K562 (cell line): ENCODE results near the gene MOK. TPM values are rescaled to one million over a fixed set of nuclear protein-coding genes. Genes with fewer than 3 reads are reported as not detected.

Experiments
- ATAC-seq: fragments of 200-7000 bp; cut with Tn5 transposase; 3 replicates; pipeline ENCODE4 v1.9.1; 2020; ENCODE audit warnings: moderate library complexity
- BruUV-seq: library from RNA; stranded (reverse); fragments of 400-500 nt; replicated peaks from 2 replicates; lab custom pipeline; 2021; lab: Mats Ljungman, UMichigan
- CTCF ChIA-PET: fragments of 300-600 bp; formaldehyde crosslinking; extraction: SDS; loops from one replicate; lab custom pipeline; 2021; ENCODE audit warnings: low intra/inter-chr PET ratio; lab: Yijun Ruan, JAX
- POLR2A ChIA-PET: fragments of 300-600, 350-650 bp; sonication (Branson Sonifier 250); formaldehyde crosslinking; extraction: SDS; loops from one replicate; lab custom pipeline; 2021; ENCODE audit warnings: antibody characterized with exemption, inconsistent platforms; lab: Yijun Ruan, JAX
- DNase-seq, 4 experiments: peaks; one replicate each; pipeline versions ENCODE4 v3.0.0 to v3.0.0-alpha.2; 2011 to 2018; ENCODE audit warnings: low spot score in 3 of 4, mixed read lengths in 3 of 4; ENCODE audit errors: extremely low read depth in 1 of 4
- FAIRE-seq: peaks from 2 replicates; lab custom pipeline; 2011; peaks lifted over from hg19 to GRCh38; lab: Jason Lieb, UNC
- H2AFZ ChIP-seq: 2 replicates; pipeline ENCODE4 v1.6.0; 2011; ENCODE audit warnings: low read depth, low read length, control low read depth, inconsistent platforms
- H3K27ac ChIP-seq: fragments of 200-600 bp; 3 replicates; pipeline ENCODE4 v1.8.0; 2011; ENCODE audit warnings: low read depth, mild to moderate bottlenecking, control low read depth, inconsistent platforms, low read length, moderate library complexity, mixed read lengths; ENCODE audit errors: extremely low read depth
- H3K27me3 ChIP-seq, 2 experiments: fragments of 300-600 bp in 1 of 2; 2 replicates in 1 of 2; 3 replicates in 1 of 2; pipeline versions ENCODE4 v1.6.0 to v1.8.0; 2011; ENCODE audit warnings: inconsistent platforms in 2 of 2, low read length in 2 of 2, mild to moderate bottlenecking in 1 of 2, mixed read lengths in 1 of 2, moderate library complexity in 1 of 2; ENCODE audit not compliant: control insufficient read depth in 2 of 2, insufficient read depth in 2 of 2
- H3K36me3 ChIP-seq: fragments of 300-600 bp; 3 replicates; pipeline ENCODE4 v1.8.0; 2011; ENCODE audit warnings: mild to moderate bottlenecking, low read length, inconsistent platforms; ENCODE audit not compliant: control insufficient read depth, insufficient read depth
- H3K4me1 ChIP-seq, 2 experiments: fragments of 200-600 bp in 1 of 2; replicated peaks in 1 of 2; 2 replicates in 1 of 2; 3 replicates in 1 of 2; pipeline versions ENCODE4 v1.5.1 to v1.8.0; 2011; ENCODE audit warnings: inconsistent platforms in 2 of 2, low read length in 2 of 2, mild to moderate bottlenecking in 1 of 2, mixed read lengths in 1 of 2, moderate library complexity in 1 of 2; ENCODE audit not compliant: control insufficient read depth in 2 of 2, insufficient read depth in 2 of 2
- H3K4me2 ChIP-seq: 2 replicates; pipeline ENCODE4 v1.6.1; 2011; ENCODE audit warnings: low read length, control low read depth, inconsistent platforms, mixed read lengths; ENCODE audit not compliant: insufficient read depth
- H3K4me3 ChIP-seq: fragments of 200-600 bp; sonication (generic), shearing (Covaris generic); 2 replicates; pipeline ENCODE4 v1.5.1; 2016; ENCODE audit warnings: control low read depth, inconsistent platforms
- H3K79me2 ChIP-seq: fragments of 200-600 bp; 3 replicates; pipeline ENCODE4 v1.8.0; 2011; ENCODE audit warnings: low read length, inconsistent platforms; ENCODE audit not compliant: control insufficient read depth, insufficient read depth
- H3K9ac ChIP-seq, 2 experiments: 2 replicates each; pipeline versions ENCODE4 v1.6.0 to v1.6.1; 2011; ENCODE audit warnings: low read depth in 2 of 2, low read length in 2 of 2, control low read depth in 1 of 2, inconsistent platforms in 1 of 2, mild to moderate bottlenecking in 1 of 2, mixed read lengths in 1 of 2; ENCODE audit not compliant: insufficient read depth in 1 of 2
- H3K9me1 ChIP-seq: one replicate; pipeline ENCODE4 v1.6.0; 2011; ENCODE audit warnings: inconsistent platforms, mild to moderate bottlenecking, low read length, moderate library complexity; ENCODE audit not compliant: control insufficient read depth, insufficient read depth
- H3K9me3 ChIP-seq: replicated peaks from 2 replicates; pipeline ENCODE4 v1.5.1; 2011; ENCODE audit warnings: low read depth, low read length, inconsistent platforms; ENCODE audit not compliant: control insufficient read depth, insufficient read depth
- H4K20me1 ChIP-seq: replicated peaks from 2 replicates; pipeline ENCODE4 v1.6.1; 2011; ENCODE audit warnings: low read length, inconsistent platforms, mixed read lengths; ENCODE audit not compliant: control insufficient read depth, insufficient read depth
- C11orf30 ChIP-seq: fragments of 450-650 bp; IDR thresholded peaks from 2 replicates; pipeline ENCODE4 v1.6.1; 2016; ENCODE audit warnings: low read depth, mild to moderate bottlenecking
- NRF1 ChIP-seq, 2 experiments: fragments of 450-650 bp; IDR thresholded peaks in 1 of 2; conservative IDR thresholded peaks in 1 of 2; 2 replicates each; pipeline ENCODE4 v1.6.1; 2014; ENCODE audit warnings: mild to moderate bottlenecking in 2 of 2
- ZNF175 ChIP-seq: fragments of 200-800 bp; sonication (Bioruptor generic); IDR thresholded peaks from 2 replicates; pipeline ENCODE4 v1.6.1; 2016; ENCODE audit warnings: low read depth, mild to moderate bottlenecking, missing genetic modification characterization, missing compliant biosample characterization
- ZNF224 ChIP-seq: sonication (generic); formaldehyde crosslinking; IDR thresholded peaks from 2 replicates; pipeline ENCODE4 v1.8.0; 2022; ENCODE audit warnings: mild to moderate bottlenecking, missing genetic modification reagents
- ZNF316 ChIP-seq: fragments of 450-650 bp; IDR thresholded peaks from 2 replicates; pipeline ENCODE4 v1.6.1; 2016
- ZNF644 ChIP-seq: fragments of 200-800 bp; sonication (Bioruptor generic); IDR thresholded peaks from 2 replicates; pipeline ENCODE4 v1.6.1; 2016; ENCODE audit warnings: low read depth, missing genetic modification characterization, missing compliant biosample characterization
- WGBS: fragments of 100-300 bp; shearing (Covaris generic); methylation state at CpG from one replicate; pipeline ENCODE4 v1.1.6; 2016; ENCODE audit warnings: low coverage, mixed read lengths; ENCODE audit not compliant: insufficient coverage; ENCODE audit errors: missing lambda C conversion rate; 5-methylcytosine and 5-hydroxymethylcytosine counted together
- in situ Hi-C: fragments of 300-500 bp; cut with MboI; formaldehyde crosslinking; loops from 4 replicates; pipeline ENCODE4 v1.15.0; 2018; ENCODE audit warnings: inconsistent platforms, mixed read lengths
- intact Hi-C: fragments of 100-400 bp; cut with micrococcal nuclease; formaldehyde crosslinking; loops from 2 replicates; pipeline ENCODE4 v1.14.2; 2022
- polyA plus RNA-seq, 8 experiments: library from polyadenylated mRNA; depleted of rRNA in 4 of 8; stranded (reverse) in 5 of 8; unstranded in 3 of 8; fragments of >200 nt; fragmentation: Nextera tagmentation in 2 of 8; fragmentation: Illumina TruSeq in 1 of 8; extraction: Ambion mirVana in 2 of 8; extraction: Trizol in 1 of 8; gene quantifications; 2 replicates each; pipeline versions ENCODE4 v1.2.1 to v1.2.3, GENCODE V29; 2011 to 2014; ENCODE audit warnings: inconsistent platforms in 1 of 8, missing spikeins in 1 of 8
- total RNA-seq, 7 experiments: library from RNA; depleted of rRNA in 6 of 7; stranded (reverse); fragments of >200 nt in 6 of 7; fragmentation: Illumina TruSeq in 2 of 7; extraction: Trizol in 2 of 7; gene quantifications; 2 replicates each; pipeline versions ENCODE4 v1.2.1 to v1.2.3, GENCODE V29; 2011 to 2021; ENCODE audit warnings: low replicate concordance in 1 of 7
- TF ChIP-seq, protein P1 (sequence below): fragments of 450-650 bp; IDR thresholded peaks from 2 replicates; pipeline ENCODE4 v1.6.1; 2014; ENCODE audit warnings: low read depth, mild to moderate bottlenecking, moderate library complexity, borderline replicate concordance

MOK gene
- total and polyA plus RNA-seq, 9 of the 15 experiments (the other 6 are each of a cell fraction or from before 2014, with no cell fraction given), result 1.3 to 8.4 (median 5.3) TPM

DNA sequence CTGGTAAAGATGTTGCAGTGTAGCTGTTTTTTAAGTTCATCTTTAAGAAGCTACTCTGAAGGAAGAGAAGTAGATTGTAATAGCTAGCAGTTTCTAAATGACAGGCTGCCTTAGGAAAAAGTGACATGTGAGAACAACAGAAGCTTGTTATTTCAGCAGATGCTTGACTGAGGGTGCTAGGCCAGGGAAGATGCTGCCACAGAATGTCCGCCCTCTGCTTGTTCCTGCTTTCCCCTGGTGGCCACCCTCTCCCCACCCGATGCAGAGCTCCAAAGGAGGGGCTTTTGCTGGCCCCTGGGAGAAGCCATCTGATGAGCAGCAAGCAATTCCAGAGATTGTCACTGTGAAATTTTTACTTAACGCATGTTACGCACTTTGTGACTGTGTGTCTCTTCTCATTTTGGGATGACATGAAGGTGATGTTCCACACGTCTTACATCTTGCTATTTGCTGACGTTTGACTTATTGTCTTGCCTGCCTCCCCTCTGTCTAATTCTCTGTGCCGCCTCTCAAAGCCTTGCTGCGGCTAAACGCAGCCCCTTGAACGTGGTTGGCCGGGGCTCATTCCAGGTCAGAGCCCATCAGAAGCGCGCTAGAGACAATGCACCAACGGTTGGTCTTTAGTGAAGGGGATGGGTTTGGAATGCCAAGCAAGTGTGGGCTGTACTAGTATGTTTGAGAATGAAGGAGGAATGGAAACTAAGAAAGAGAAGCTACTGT lies 120.5 kb downstream of the MOK start:
- Histone ChIP-seq H3K9me1 (peaks cover 3% of the 10 kb centered on the region), H3K36me3 (peaks cover 3% of the 10 kb centered on the region; the same call in 1 of the 3 replicates), H3K27me3 (no peaks in the 10 kb centered on the region), H2AFZ (no peak overlapping the region), H3K4me1 (peaks cover 0 to 25% of the 10 kb centered on the region in 2 experiments; a peak in 3 of 5 replicates), H3K4me3 (no peak overlapping the region), H3K4me2 (no peak overlapping the region), H4K20me1 (no peaks in the 10 kb centered on the region; the same call in 1 of the 2 replicates), H3K27ac (no peak overlapping the region), H3K9ac (no peak overlapping the region), H3K79me2 (peaks cover 74% of the 10 kb centered on the region), H3K9me3 (no peaks in the 10 kb centered on the region)
- ChIA-PET POLR2A (interaction anchor here (0.5 kb wide), 1 partner anchor 73 kb away, joined by 3 read pairs; no protein-coding TSS in a partner anchor), CTCF (no interaction called here)
- FAIRE-seq (no peak), DNase-seq (no peak), ATAC-seq (no peak)
- BruUV-seq, result no TSS peak
- WGBS, result 86% methylated on average over 9 of the region's 14 CpGs
- in situ Hi-C loops, result no loop called here
- intact Hi-C loops, result no loop called here
- TF ChIP-seq ZNF316 (peak; percentile 50), ZNF175 (CRISPR knock-in tag) (no peak)

DNA sequence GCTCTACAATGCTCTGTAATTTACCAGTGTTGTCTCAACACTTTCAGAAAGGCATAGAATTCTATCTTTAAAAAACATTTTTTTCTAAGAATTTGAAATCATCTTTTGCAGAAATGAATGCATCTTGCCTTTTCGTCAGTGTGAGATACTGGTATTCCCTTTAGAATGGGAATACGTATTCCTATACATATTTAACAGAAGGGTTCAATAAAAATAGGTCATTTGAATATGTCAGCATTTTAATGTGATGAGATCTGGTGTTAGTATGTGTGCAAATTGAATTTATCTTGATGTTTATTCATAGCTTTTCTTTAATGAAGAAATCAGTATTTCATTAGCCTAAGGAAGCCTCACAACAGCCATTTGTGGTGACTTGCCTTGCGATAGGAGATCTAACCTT lies 121.1 kb downstream of the MOK start:
- POLR2A ChIA-PET, result interaction anchor here (0.5 kb wide), 1 partner anchor 542 kb away, joined by 3 read pairs; no protein-coding TSS in a partner anchor
- Histone ChIP-seq H2AFZ (no peak overlapping the region), H3K27me3 (no peaks in the 10 kb centered on the region), H3K4me2 (no peak overlapping the region), H3K27ac (no peak overlapping the region), H3K9me3 (no peaks in the 10 kb centered on the region), H3K9me1 (peaks cover 3% of the 10 kb centered on the region), H3K9ac (no peak overlapping the region), H3K36me3 (peaks cover 3% of the 10 kb centered on the region; the same call in 1 of the 3 replicates), H4K20me1 (no peaks in the 10 kb centered on the region; the same call in 1 of the 2 replicates), H3K4me1 (peaks cover 0 to 24% of the 10 kb centered on the region in 2 experiments; a peak in 3 of 5 replicates), H3K79me2 (peaks cover 74% of the 10 kb centered on the region), H3K4me3 (no peak overlapping the region)
- intact Hi-C loops, result no loop called here
- in situ Hi-C loops, result no loop called here
- FAIRE-seq, result no peak
- 98% methylated on average over 3 of the region's 3 CpGs for WGBS
- CTCF ChIA-PET, result no interaction called here
- peak; percentile 63 for TF ChIP-seq ZNF316
- no peak for TF ChIP-seq ZNF224
- TF ChIP-seq ZNF644 (tag), result no peak
- TF ChIP-seq NRF1 (conservative IDR thresholded peaks at IDR 0.05 in 1 of 2, IDR thresholded peaks at IDR 0.05 in 1 of 2), result no peak
- TF ChIP-seq C11orf30, result peak; percentile 27; the same call in 1 of the 2 replicates
- TF ChIP-seq, protein P1, sequence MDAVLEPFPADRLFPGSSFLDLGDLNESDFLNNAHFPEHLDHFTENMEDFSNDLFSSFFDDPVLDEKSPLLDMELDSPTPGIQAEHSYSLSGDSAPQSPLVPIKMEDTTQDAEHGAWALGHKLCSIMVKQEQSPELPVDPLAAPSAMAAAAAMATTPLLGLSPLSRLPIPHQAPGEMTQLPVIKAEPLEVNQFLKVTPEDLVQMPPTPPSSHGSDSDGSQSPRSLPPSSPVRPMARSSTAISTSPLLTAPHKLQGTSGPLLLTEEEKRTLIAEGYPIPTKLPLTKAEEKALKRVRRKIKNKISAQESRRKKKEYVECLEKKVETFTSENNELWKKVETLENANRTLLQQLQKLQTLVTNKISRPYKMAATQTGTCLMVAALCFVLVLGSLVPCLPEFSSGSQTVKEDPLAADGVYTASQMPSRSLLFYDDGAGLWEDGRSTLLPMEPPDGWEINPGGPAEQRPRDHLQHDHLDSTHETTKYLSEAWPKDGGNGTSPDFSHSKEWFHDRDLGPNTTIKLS, result no peak
- ATAC-seq, result no peak
- no peak for DNase-seq
- BruUV-seq, result no TSS peak
